Measurements from ENCODE around the gene CUTA.

DNA sequence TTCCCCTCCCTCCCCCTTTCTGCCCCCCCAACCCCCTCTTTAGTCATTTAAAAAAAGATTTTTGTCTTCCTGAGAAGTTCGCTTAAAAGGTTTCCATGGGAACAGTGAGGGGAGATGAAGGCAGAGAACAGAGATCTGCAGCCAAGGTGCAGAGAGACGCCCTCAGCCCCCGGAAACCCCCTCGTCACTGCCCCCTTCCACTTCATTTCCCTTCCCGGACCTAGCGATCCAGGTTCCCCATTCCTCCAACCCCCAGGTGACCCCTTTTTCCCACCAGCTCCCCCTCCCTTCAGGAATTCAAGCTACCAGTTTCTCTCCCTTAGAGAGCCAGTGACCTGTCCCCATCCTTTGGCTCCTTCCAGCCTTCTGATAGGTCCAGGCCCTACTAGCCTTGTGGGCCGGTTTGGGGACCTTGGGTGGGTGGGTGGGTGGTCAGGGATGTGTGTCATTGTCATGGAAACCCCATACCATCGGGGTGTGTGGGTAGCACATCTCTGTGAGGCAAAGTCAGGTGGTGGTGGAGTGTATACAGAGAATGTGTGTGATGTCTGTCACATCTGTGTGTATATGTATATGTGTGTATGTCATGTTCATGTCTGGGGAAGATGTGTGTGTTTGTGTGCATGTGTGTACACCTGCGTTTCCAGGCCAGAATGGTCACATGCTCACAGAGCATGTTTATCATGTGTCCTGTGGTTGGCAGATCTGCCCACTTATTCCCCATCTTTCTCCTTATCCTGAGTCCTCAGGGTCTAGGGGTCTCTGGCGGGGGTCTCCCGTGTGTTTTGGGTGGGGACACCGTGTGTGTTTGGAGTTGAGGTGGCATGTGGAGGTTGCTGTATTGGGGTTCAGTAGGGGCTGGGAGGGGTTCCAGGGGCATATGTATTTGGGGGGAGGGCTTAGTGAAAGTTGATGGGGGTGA lies 8.9 kb upstream of the CUTA start:
- TF ChIP-seq GATA2 (IDR thresholded peaks at IDR 0.05; ENCODE audit: low read depth, low read length) (no peak), GATA3 (IDR thresholded peaks at IDR 0.05; ENCODE audit: low read depth, low read length) (no peak)

Measured in SH-SY5Y (cell line).